Measurements from ENCODE around the gene ZBTB21.
"Not testable (repeated sequence)": the region's sequence is repeated elsewhere in the genome, so short reads cannot be mapped to it uniquely, and the experiment has no call there.

ZBTB21 gene

GRCh38 chr21:41965461-41966013, 44.6 kb downstream of the ZBTB21 start:
- DNase-seq, result no peak

GRCh38 chr21:41965045-41965444, 45.1 kb downstream of the ZBTB21 start:
- no peak for DNase-seq

GRCh38 chr21:41964171-41964570, 46.0 kb downstream of the ZBTB21 start:
- DNase-seq, result no peak

DNA sequence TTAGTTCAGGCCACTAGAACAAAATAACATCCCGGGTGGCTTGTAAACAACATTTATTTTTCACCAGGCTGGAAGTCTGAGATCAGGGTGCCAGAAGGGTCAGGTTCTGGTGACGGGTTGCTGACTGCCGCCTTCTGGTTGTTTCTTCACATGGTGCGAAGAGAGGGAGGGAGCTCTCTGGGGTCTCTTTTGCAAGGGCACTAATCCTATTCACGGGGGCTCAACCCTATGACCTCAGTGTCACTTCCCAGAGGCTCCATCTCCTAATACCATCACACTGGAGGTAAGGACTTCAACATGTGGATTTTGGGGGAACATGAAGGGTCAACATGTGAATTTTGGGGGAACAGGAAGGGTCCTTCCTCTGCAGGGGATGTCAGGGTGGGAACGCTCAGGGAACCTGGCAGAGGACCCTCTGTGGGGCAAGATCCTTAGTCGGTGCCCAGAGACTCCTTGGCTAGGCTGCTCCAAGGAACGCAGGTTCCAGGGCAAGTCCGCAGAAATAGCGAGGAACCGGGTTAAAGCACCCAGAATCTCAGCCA, 47.7 kb downstream of the ZBTB21 start:
- DNase-seq, result no peak

DNA sequence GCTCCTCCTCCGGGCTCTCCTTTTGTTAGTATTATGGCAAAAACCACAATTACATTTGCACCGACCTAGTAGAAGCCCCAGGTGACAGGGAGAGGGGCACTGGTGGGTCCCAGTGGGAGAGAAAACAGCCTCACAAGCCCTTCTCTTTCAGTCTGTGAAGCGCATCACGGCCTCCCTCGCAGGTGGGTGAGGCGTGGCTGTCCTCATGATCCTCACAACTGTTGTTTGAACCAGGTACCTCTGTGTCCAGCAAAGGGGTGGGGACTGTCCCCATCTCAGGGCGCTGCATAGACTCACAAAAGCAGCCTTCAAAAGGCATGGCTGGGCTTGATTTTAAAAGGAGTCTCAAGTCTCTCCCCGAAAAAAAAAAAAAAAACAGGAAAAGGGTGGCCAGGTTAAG, 48.4 kb downstream of the ZBTB21 start:
- no peak for DNase-seq

DNA sequence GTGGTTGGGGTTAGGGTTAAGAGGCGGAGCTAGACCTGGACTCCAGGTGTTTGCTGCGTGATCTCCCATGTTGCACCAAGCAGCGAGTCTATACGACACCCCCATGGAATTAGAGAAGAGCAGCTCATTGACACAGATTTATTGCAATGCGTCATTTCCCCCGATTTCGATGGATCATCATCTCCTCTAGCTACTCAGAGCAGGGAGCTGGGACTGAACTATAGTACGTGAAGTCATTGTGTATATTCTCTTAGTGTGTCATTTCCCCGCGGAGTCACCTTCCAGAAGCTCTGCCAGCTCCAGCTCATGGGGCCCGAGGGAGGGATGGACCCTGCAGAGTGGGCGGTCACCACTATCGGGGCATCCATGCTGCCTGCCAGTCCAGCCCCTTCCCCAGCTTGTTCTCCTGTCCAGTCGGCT, 48.9 kb downstream of the ZBTB21 start:
- no peak for DNase-seq

- DNase-seq, result no peak
Measured at GRCh38 chr21:41960386-41960785, 49.8 kb downstream of the ZBTB21 start.

DNA sequence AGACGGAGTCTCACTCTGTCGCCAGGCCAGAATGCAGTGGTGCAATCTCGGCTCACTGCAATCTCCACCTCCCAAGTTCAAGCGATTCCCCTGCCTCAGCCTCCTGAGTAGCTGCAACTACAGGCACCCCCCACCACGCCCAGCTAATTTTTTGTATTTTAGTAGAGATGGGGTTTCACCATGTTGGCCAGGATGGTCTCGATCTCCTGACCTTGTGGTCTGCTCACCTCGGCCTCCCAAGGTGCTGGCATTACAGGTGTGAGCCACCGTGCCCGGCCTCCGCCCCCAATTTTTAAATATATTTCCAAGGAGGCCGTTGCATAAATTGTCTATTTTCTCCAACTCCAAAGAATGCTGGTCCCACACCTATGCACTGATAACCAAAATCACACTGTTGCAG, 50.5 kb downstream of the ZBTB21 start:
- DNase-seq, result not testable (repeated sequence)

DNA sequence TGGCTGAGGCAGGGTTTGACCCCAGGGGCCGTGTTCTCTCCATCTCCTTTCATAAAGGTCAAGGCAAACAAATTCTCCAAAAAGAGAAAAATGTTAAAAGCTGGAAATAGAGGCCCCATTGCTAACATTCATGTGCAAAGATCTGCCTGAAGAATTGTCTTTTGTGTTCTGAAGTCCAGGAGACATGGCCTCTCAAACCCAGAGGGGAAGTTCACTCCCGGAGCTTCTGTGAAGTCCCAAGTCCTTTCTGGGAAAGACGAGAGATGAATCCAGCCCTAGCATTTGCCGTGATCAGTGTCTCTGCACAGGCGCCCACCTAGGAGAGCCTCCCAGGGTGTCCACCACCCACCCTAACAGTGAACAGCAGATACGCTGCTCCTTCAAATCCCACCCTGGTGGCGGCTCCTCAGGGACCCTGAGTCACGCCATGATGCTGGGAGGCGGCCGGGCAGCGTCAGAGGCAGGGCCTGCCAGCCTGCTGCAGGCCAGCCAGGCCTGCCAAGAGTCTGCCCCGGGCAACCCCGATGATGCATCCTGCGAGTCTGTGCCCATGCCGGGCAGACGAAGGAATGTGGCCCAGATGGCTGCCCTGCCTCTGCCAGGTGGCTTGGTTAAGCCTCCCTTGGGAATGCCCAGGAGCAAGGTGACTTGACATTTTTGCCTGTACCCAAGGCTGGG, 51.1 kb downstream of the ZBTB21 start:
- DNase-seq, result no peak

DNA sequence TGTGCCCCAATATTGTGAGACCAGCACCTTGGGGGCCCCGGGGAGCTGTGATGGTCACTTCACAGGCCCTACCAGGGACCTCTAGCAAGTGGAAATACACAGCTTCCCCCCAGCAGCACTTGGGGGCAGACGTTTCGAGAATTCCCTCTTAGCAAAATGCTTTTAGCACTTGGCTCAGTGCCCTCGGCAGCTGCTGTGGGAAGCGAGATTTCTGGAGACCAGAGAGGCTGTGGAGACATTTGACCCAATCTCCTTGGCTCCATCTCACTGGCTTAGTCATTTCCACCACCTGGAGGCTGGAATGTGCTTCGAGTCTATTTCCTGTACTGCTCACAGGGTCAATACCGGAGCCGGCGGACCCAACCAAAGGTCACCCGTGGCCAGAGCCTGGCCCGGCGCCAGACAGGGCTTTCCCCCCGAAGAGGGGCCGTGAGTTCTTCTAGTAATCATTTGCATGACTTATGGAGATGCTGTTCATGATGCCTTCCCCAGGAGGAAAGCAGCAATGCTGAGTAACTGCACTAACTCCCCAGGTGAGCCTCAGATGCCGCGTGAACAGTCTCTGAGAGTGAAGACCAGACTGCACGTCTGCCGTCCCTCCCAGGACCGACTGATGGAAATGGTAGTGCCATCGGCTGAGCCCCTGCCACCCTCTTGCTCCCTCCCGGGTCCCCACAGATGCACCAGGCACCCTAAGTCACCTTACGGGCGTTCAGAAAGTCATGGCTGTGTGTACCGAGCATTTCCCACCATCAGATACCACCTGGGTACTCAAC, 52.0 kb downstream of the ZBTB21 start:
- DNase-seq, result no peak

GRCh38 chr21:41956926-41957729, 53.0 kb downstream of the ZBTB21 start:
- no peak for DNase-seq

DNA sequence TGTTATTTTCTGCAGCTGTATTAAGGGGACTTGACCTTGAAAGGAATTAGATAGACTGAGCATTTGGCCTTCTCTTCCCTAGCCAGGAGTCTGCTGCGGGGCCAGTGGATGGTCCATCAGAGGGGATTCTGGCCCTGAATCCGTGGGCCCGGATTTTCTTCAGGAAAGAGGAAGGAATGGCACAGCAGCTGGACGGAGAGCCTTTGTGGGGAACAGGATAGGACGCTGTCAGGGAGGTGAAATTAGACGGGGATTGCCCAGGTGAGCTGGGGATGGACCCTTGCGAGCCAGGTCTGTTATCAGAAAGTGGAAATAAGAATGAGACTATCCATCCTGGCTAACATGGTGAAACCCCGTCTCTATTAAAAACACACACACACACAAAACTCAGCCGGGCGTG, 54.6 kb downstream of the ZBTB21 start:
- DNase-seq, result no peak

DNA sequence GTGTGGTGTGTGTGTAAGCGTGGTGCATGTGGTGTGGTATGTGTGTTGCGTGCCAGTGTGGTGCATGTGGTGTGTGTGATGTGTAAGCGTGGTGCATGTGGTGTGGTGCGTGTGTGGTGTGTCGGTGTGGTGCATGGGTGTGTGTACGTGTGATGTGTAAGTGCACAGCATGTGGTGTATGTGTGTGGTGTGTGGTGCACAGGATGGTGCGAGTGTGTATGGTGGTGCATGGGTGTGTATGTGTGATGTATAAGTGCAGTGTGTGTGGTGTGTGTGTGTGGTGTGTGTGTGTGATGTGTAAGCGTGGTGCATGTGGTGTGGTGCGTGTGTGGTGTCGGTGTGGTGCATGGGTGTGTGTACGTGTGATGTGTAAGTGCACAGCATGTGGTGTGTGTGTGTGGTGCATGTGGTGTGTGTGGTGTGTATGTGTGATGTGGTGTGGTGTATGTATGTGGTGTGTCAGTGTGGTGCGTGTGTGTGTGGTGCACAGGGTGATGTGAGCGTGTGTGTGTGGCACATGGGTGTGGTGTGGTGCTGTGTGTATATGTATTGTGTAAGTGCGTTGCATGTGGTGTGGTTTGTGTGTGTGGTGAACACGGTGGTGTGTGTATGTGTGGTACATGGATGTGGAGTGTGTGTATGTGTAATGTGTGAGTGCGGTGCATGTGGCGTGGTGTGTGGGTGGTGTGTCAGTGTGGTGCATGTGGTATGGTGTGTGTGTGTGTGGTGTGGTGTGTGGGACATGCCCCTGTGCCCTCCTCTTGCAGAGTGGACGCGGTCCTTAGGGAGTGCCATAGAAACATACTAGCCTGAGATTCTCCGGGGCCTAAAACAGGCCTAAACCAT, 55.3 kb downstream of the ZBTB21 start:
- no peak for DNase-seq

DNA sequence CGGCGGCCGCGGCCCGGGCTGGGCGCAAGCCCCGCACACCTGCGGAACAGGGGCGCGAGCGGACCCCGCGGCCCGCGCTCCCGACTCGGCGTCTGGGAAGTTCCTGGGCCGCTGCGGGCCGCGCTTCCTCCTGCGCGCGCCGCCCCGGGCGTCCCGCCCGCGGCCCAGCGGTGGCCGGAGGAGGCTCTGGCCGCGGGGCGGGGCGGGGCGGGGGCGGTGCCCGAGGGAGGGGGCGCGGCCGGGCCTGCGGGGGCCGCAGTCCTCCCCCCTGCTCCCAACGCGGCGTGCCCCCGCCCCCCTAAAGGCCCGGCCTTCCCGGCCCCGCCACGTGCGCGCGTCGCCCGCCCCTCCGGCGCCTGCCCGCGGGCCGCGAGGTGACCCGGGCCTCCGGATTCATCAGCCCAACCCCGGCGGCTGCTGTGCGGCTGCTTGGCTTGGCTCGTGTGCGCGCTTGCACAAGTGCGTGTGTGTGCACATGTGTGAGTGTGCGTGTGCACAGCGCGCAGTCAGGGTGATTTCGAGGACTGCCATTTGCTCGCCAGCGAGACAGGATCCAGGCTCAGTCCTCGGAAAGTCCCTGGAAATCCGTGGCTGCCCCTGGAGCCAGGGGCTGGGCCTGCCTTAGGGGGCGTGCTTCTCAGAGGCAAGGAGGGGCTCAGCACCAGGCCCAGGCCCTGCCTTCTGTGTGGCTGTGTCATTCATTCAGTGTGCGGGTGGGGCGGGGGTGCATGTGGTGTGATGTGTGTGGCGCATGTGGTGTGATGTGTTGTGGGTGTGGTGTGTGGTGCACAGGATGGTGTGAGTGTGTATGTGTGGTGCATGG, 56.1 kb downstream of the ZBTB21 start, which contains the start of gene C2CD2:
Gene C2CD2 (minus strand): TSS at position 188 of the 823 bp plus-strand sequence. CDS start 370 bp downstream, outside the sequence.
- DNase-seq, result no peak

DNA sequence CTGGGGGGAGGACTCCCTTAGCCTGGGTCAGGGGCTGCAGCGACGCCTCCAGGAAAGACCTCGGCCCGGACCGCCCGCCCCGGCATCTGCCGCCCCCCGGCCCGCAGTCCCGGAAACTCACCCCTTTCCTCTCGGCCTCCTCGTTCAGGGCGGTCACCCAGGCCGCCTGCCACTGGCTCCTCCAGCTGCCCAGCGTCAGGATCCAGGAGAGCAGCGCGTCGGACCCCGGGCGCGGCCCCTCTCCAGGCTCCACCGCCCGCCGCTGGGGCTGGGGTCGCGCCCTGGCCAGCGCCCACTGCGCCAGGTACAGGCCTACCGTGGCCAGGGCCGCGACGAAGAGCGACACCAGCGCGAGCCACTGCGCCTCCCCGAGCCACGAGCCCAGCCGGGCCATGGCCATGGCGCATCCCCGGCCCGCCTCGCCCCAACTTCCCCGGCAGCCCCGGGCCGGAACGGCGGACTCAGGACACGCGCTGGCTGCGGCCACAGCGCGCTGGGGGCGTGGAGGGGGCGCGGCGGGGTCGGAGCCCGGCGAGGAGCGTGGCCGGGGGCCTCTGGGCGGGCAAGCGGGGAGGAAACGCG, 56.8 kb downstream of the ZBTB21 start:
- no peak for DNase-seq

- DNase-seq, result no peak
Measured at GRCh38 chr21:41952568-41953248, 57.5 kb downstream of the ZBTB21 start.

DNA sequence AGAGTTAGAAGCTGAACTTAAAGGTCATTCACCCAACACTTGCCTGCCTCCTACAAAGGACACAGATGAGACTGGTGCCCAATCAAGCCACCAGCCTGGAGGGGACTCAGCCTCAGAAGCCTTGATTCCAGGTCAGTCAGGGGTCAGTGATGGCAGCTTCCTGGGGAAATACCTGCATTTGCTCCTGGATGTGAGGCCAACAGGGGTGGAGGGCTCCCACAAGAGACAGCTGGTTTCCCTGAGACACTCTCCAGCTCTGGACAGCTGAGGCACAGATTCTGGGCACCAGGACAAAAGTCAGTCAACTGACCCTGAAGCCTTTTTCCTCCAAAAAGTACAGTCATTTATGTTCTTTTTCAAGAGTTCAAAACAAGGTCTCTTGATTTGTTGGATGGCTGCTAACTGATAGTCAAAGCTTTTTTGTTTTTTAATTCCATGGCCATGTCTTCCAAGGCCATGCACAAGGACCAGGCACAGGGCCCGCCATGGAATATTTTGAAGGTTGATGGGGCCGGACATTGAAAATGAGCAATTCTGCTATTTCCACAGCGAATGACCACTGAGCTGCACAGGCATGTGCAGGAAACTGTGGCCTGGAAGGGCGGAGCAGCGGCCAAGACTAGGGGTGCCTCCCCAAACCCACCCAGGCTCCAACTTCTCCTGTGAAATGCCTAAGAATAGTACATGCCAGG, 58.1 kb downstream of the ZBTB21 start:
- no peak for DNase-seq

DNA sequence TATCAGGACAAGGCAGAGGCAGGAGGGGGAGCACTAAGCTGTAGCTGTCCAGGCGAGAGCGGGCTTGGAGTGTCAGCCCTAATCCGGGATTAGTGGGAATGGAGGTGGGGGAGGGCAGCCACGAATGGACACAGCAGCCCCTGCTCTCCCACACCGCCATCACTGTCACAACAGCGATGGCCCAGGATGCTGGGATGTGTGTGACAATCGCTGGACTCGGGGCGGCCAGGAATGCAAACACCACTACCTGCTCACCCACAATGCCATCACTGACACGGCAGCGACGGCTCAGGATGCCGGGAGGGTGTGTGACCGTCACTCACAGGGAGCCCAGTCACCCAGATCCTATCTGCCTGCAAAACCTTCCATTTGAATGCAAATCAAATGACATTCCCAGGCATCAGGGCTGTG, 59.2 kb downstream of the ZBTB21 start:
- DNase-seq, result no peak

DNA sequence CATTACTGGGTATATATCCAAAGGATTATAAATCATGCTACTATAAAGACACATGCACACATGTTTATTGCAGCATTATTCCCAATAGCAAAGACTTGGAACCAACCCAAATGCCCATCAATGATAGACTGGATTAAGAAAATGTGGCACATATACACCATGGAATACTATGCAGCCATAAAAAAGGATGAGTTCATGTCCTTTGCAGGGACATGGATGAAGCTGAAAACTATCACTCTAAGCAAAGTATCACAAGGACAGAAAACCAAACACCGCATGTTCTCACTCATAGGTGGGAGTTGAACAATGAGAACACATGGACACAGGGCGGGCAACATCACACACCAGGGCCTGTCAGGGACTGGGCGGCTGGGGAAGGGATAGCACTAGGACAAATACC, 60.5 kb downstream of the ZBTB21 start:
- DNase-seq, result not testable (repeated sequence)
